K562 (cell line): Measurements from ENCODE around the gene SPTAN1. TPM values are rescaled to one million over a fixed set of nuclear protein-coding genes. Genes with fewer than 3 reads are reported as not detected.

Source experiments
- ARID2 ChIP-seq: fragments of 450-650 bp; IDR thresholded peaks from 2 replicates; pipeline ENCODE4 v1.6.1; 2017; ENCODE audit warnings: antibody characterized with exemption, mild to moderate bottlenecking
- ATF1 ChIP-seq, 2 experiments: fragments of 450-650 bp in 1 of 2; IDR thresholded peaks; 2 replicates each; pipeline ENCODE4 v1.6.1; 2016; ENCODE audit warnings: missing compliant biosample characterization in 1 of 2, missing genetic modification characterization in 1 of 2
- ETS1 ChIP-seq: conservative IDR thresholded peaks from 2 replicates; pipeline ENCODE4 v1.6.1; 2011; ENCODE audit warnings: low read depth, mild to moderate bottlenecking, low read length; ENCODE audit not compliant: control insufficient read depth
- FOXM1 ChIP-seq, 2 experiments: fragments of 450-650 bp in 1 of 2; sonication (generic) in 1 of 2; formaldehyde crosslinking in 1 of 2; IDR thresholded peaks; 2 replicates each; pipeline versions ENCODE4 v1.6.1 to v1.9.0; 2017 to 2022; ENCODE audit warnings: low read depth in 2 of 2, mild to moderate bottlenecking in 2 of 2, missing genetic modification reagents in 1 of 2, moderate library complexity in 1 of 2
- GABPA ChIP-seq: fragments of 200-800 bp; sonication (Bioruptor generic); conservative IDR thresholded peaks from 2 replicates; pipeline ENCODE4 v1.6.1; 2016; ENCODE audit warnings: low read depth, missing genetic modification characterization, missing compliant biosample characterization
- HDAC2 ChIP-seq: fragments of 450-650 bp; IDR thresholded peaks from 2 replicates; pipeline ENCODE4 v1.6.1; 2016; ENCODE audit warnings: mild to moderate bottlenecking
- MBD2 ChIP-seq: sonication (generic); IDR thresholded peaks from 2 replicates; pipeline ENCODE4 v1.6.1; 2016; ENCODE audit warnings: low read depth, borderline replicate concordance
- OTX1 ChIP-seq: fragments of 450-650 bp; formaldehyde crosslinking; IDR thresholded peaks from 2 replicates; pipeline ENCODE4 v1.4.0; 2022; ENCODE audit warnings: mild to moderate bottlenecking
- RBM15 ChIP-seq: fragments of 200-400 bp; formaldehyde crosslinking; IDR thresholded peaks from 2 replicates; pipeline ENCODE4 v1.6.1; 2018; ENCODE audit warnings: mild to moderate bottlenecking, low read length, moderate library complexity; ENCODE audit not compliant: insufficient read depth
- SMARCC2 ChIP-seq: fragments of 450-650 bp; IDR thresholded peaks from 2 replicates; pipeline ENCODE4 v1.6.1; 2017; ENCODE audit warnings: antibody characterized with exemption, moderate library complexity, mild to moderate bottlenecking, low read depth
- SUPT5H ChIP-seq: fragments of 450-650 bp; IDR thresholded peaks from 2 replicates; pipeline ENCODE4 v1.6.1; 2016
- WHSC1 ChIP-seq: IDR thresholded peaks from one replicate; pipeline ENCODE4 v1.6.1; 2012; ENCODE audit warnings: low read length, control low read depth, inconsistent platforms
- ZBTB7A ChIP-seq: IDR thresholded peaks from 2 replicates; pipeline ENCODE4 v1.6.1; 2011; ENCODE audit warnings: low read depth, mild to moderate bottlenecking, low read length, moderate library complexity, borderline replicate concordance; ENCODE audit not compliant: control insufficient read depth
- ZNF263 ChIP-seq: sonication (generic); formaldehyde crosslinking; IDR thresholded peaks from 2 replicates; pipeline ENCODE4 v1.8.0; 2022; ENCODE audit warnings: mild to moderate bottlenecking, missing genetic modification reagents, borderline replicate concordance
- ZNF717 ChIP-seq: fragments of 250-450 bp; sonication (Bioruptor Pico); IDR thresholded peaks from 2 replicates; pipeline ENCODE4 v1.5.0; 2021
- ZNF764 ChIP-seq: fragments of 250-450 bp; sonication (Bioruptor Pico); IDR thresholded peaks from 2 replicates; pipeline ENCODE4 v1.4.0; 2020; ENCODE audit warnings: low read depth, mild to moderate bottlenecking, moderate library complexity
- ZNF830 ChIP-seq: fragments of 250-450 bp; sonication (Bioruptor Pico); IDR thresholded peaks from 2 replicates; pipeline ENCODE4 v1.5.0; 2021; ENCODE audit warnings: mild to moderate bottlenecking
- polyA plus RNA-seq, 8 experiments: library from polyadenylated mRNA; depleted of rRNA in 4 of 8; stranded (reverse) in 5 of 8; unstranded in 3 of 8; fragments of >200 nt; fragmentation: Nextera tagmentation in 2 of 8; fragmentation: Illumina TruSeq in 1 of 8; extraction: Ambion mirVana in 2 of 8; extraction: Trizol in 1 of 8; gene quantifications; 2 replicates each; pipeline versions ENCODE4 v1.2.1 to v1.2.3, GENCODE V29; 2011 to 2014; ENCODE audit warnings: inconsistent platforms in 1 of 8, missing spikeins in 1 of 8
- total RNA-seq, 7 experiments: library from RNA; depleted of rRNA in 6 of 7; stranded (reverse); fragments of >200 nt in 6 of 7; fragmentation: Illumina TruSeq in 2 of 7; extraction: Trizol in 2 of 7; gene quantifications; 2 replicates each; pipeline versions ENCODE4 v1.2.1 to v1.2.3, GENCODE V29; 2011 to 2021; ENCODE audit warnings: low replicate concordance in 1 of 7
- TF ChIP-seq, protein P1 (sequence below): fragments of 250-450 bp; sonication (Bioruptor Pico); IDR thresholded peaks from 2 replicates; pipeline ENCODE4 v1.5.0; 2020; ENCODE audit warnings: mild to moderate bottlenecking
- TF ChIP-seq, protein P2 (sequence below): IDR thresholded peaks from 3 replicates; pipeline ENCODE4 v1.6.1; 2011; ENCODE audit warnings: borderline replicate concordance, mild to moderate bottlenecking; ENCODE audit not compliant: insufficient read length, insufficient read depth

The SPTAN1 gene
- total and polyA plus RNA-seq, 9 of the 15 experiments (the other 6 are each of a cell fraction or from before 2014, with no cell fraction given) = 1.5 to 13.5 (median 6.8) TPM

DNA sequence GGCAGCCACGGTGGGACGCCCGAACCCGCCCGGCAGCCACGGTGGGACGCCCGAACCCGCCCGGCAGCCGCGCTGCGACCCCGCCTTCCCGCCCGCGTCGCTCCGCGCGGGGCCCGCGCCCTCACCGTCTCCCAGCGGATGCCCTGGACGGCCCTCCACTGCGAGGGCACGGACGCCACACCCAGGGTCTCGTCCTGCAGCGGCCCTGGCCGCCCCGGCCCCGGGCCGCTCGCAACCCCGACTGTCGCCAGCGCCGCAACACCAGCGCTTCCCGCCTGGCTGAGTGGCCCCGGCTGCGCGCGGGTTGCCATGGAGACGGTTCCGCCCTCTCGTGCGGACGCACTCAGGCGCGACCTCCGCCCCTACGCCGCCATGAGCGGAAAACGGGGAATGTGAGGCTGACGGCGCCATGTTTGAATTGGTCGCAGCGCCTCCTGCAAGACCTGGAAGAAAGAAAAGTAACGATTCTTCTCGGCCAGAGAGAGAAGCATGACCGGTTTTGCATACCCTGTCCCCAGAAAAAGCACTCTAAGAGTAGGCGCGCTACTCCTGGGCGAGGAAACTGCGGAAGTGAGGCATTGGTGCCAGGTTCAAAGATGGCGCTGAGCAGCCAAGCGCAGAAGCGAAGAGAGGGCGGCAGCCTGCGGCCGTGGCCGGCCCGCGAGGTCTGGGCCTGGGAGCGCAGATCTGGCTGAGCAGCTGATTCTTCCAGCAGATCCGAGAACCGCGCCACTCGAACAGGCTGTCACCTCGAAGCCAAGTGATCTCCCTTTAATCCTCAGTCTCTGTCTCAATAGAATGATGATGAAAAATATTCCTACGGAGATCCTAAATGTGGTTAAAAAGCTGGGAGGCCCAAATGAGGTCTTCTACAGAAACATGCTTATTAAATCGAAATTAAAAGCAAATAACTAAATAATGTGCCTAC is 104.3 kb downstream of the SPTAN1 start, which contains the start of gene DYNC2I2 (continued):
- TF ChIP-seq, protein P1, sequence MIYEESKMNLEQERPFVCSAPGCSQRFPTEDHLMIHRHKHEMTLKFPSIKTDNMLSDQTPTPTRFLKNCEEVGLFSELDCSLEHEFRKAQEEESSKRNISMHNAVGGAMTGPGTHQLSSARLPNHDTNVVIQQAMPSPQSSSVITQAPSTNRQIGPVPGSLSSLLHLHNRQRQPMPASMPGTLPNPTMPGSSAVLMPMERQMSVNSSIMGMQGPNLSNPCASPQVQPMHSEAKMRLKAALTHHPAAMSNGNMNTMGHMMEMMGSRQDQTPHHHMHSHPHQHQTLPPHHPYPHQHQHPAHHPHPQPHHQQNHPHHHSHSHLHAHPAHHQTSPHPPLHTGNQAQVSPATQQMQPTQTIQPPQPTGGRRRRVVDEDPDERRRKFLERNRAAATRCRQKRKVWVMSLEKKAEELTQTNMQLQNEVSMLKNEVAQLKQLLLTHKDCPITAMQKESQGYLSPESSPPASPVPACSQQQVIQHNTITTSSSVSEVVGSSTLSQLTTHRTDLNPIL (CRISPR knock-in tag) = no peak
- TF ChIP-seq ATF1 (CRISPR knock-in tag; IDR thresholded peaks at IDR 0.05) (peak; percentile 76), ATF1 (tag; IDR thresholded peaks at IDR 0.05) (peak; percentile 98), ZBTB7A (peak; percentile 63), GABPA (tag) (peak; percentile 89), SUPT5H (peak; percentile 85), FOXM1 (IDR thresholded peaks at IDR 0.05; ENCODE audit: low read depth) (0 out of 2 replicates have a peak, but pooled peaks have one; percentile 29), FOXM1 (CRISPR knock-in tag; IDR thresholded peaks at IDR 0.05; ENCODE audit: low read depth) (0 out of 2 replicates have a peak, but pooled peaks have one; percentile 70), ARID2 (no peak; the same call in 1 of the 2 replicates), SMARCC2 (no peak), MBD2 (peak; percentile 91), WHSC1 (no peak), ZNF717 (CRISPR knock-in tag) (no peak), RBM15 (no peak), OTX1 (peak; percentile 98), ZNF263 (no peak), ZNF830 (CRISPR knock-in tag) (no peak), ETS1 (peak; percentile 6), ZNF764 (no peak), HDAC2 (peak; percentile 86)
- TF ChIP-seq, protein P2, sequence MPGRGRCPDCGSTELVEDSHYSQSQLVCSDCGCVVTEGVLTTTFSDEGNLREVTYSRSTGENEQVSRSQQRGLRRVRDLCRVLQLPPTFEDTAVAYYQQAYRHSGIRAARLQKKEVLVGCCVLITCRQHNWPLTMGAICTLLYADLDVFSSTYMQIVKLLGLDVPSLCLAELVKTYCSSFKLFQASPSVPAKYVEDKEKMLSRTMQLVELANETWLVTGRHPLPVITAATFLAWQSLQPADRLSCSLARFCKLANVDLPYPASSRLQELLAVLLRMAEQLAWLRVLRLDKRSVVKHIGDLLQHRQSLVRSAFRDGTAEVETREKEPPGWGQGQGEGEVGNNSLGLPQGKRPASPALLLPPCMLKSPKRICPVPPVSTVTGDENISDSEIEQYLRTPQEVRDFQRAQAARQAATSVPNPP = no peak
